GM12892 (cell line): ENCODE measurements around the gene TMEM255A.

Experiments
- POLR2A ChIP-seq: IDR thresholded peaks from 2 replicates; pipeline ENCODE4 v1.6.1; 2011; ENCODE audit warnings: low read depth, low read length, control low read depth
- TAF1 ChIP-seq: IDR thresholded peaks from 2 replicates; pipeline ENCODE4 v1.6.1; 2011; ENCODE audit warnings: low read depth, mild to moderate bottlenecking, control low read depth, low read length, borderline replicate concordance

DNA sequence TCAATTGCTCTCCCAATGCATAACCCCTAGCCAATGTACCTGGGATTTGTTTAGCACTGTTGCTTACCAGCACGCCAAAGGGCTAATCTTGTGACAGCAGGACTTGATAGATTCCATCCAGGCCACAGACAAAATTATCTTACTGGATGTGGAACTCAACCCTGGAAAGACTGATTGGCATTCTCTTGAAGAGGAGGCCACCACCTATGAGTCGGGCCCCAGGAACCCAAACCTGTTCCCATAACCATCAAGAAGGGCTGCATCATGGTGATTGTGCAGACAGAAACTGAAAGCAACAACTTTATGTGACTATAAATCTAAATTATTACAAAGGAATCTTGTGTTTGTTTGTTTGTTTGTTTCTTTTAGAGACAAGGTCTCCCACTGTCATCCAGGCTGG is 19.9 kb upstream of the TMEM255A start:
- TF ChIP-seq POLR2A (no peak), TAF1 (no peak)
